SU-DHL-6 (cell line): ENCODE measurements around the gene METRN.

Source experiments
- H2AFZ ChIP-seq: fragments of 200-600 bp; sonication (generic); 2 replicates; pipeline ENCODE4 v1.6.1; 2014; ENCODE audit warnings: low read depth, mild to moderate bottlenecking, moderate library complexity, mixed read lengths, antibody characterized with exemption, low read length; ENCODE audit not compliant: severe bottlenecking
- H3F3A ChIP-seq: fragments of 200-600 bp; shearing (Covaris generic); 2 replicates; pipeline ENCODE4 v1.6.0; 2016; ENCODE audit warnings: antibody characterized with exemption, mild to moderate bottlenecking; ENCODE audit not compliant: insufficient read depth
- H3K27ac ChIP-seq: fragments of 200-600 bp; sonication (generic); 2 replicates; pipeline ENCODE4 v1.5.1; 2016; ENCODE audit warnings: low read depth, mild to moderate bottlenecking, low read length, moderate library complexity, mixed read lengths
- H3K27me3 ChIP-seq: fragments of 200-600 bp; sonication (generic), shearing (Covaris generic); 2 replicates; pipeline ENCODE4 v1.6.0; 2014; ENCODE audit warnings: mild to moderate bottlenecking, low read length
- H3K36me3 ChIP-seq: fragments of 200-600 bp; sonication (generic); 2 replicates; pipeline ENCODE4 v1.6.1; 2014; ENCODE audit warnings: mild to moderate bottlenecking, low read length, mixed read lengths
- H3K4me2 ChIP-seq: fragments of 300-600, 200-600 bp; shearing (Covaris generic), sonication (generic); 2 replicates; pipeline ENCODE4 v1.6.0; 2014; ENCODE audit warnings: low read length, low read depth, mild to moderate bottlenecking; ENCODE audit not compliant: poor library complexity, severe bottlenecking
- H3K4me3 ChIP-seq: fragments of 200-600 bp; sonication (generic); 2 replicates; pipeline ENCODE4 v1.5.1; 2014; ENCODE audit warnings: antibody characterized with exemption, low read length, mild to moderate bottlenecking, mixed read lengths; ENCODE audit not compliant: insufficient read depth, poor library complexity, severe bottlenecking
- H3K79me2 ChIP-seq: fragments of 200-600 bp; sonication (generic); 2 replicates; pipeline ENCODE4 v1.6.1; 2014; ENCODE audit warnings: mild to moderate bottlenecking, low read length, moderate library complexity; ENCODE audit not compliant: insufficient read depth
- H3K9ac ChIP-seq: fragments of 200-600 bp; sonication (generic); 2 replicates; pipeline ENCODE4 v1.7.0; 2014; ENCODE audit warnings: mild to moderate bottlenecking, low read length
- H3K9me2 ChIP-seq: fragments of 200-600 bp; sonication (generic); replicated peaks from 2 replicates; pipeline ENCODE4 v1.6.1; 2014; ENCODE audit warnings: low read length; ENCODE audit not compliant: insufficient read depth
- H3K9me3 ChIP-seq: fragments of 200-600 bp; sonication (generic); 2 replicates; pipeline ENCODE4 v1.6.1; 2014; ENCODE audit warnings: low read length, mixed read lengths; ENCODE audit not compliant: insufficient read depth
- H4K20me1 ChIP-seq: fragments of 200-600 bp; sonication (generic); 2 replicates; pipeline ENCODE4 v1.6.1; 2014; ENCODE audit warnings: low read depth, mild to moderate bottlenecking, antibody characterized with exemption, low read length, moderate library complexity, mixed read lengths
- EZH2phosphoT487 ChIP-seq: fragments of 200-600 bp; sonication (generic), shearing (Covaris generic); conservative IDR thresholded peaks from 2 replicates; pipeline ENCODE4 v1.6.1; 2018; ENCODE audit warnings: mild to moderate bottlenecking, antibody characterized with exemption, low read length, moderate library complexity, mixed read lengths
- TF ChIP-seq, protein P1 (sequence below): fragments of 200-600 bp; sonication (generic); IDR thresholded peaks from one replicate; pipeline ENCODE4 v1.5.1; 2017; ENCODE audit warnings: antibody characterized with exemption, mild to moderate bottlenecking, low read length, moderate library complexity; ENCODE audit not compliant: insufficient read depth, poor library complexity, severe bottlenecking

Gene METRN

DNA sequence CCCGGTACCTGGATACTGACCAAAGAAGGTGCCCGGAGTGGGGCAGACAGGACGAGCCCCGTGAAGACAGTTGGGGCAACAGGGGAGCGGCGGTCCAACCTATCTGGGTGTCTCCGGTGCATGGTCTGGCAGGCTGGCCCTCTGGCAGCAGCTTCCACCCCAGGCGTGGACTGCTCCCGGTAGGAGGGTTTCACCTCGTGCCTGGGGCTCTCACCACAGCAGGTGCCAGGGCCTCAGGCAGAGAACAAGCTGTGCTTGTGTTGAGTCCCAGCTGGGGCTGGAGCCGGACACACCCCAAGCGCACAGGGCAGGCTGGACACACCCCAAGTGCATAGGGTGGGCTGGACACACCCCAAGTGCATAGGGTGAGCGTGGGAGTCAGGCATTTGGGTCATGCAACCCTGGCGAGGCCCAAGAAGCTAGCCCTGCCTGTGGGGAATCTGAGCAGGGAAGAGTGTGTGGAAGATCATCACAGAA is 7.8 kb upstream of the METRN start:
- Histone ChIP-seq H3F3A (no peaks in the 10 kb centered on the region), H3K9ac (no peak overlapping the region), H3K36me3 (no peaks in the 10 kb centered on the region), H4K20me1 (no peaks in the 10 kb centered on the region), H3K79me2 (no peaks in the 10 kb centered on the region), H3K27me3 (no peaks in the 10 kb centered on the region), H3K9me3 (no peaks in the 10 kb centered on the region), H3K4me2 (no peak overlapping the region), H2AFZ (no peak overlapping the region), H3K9me2 (no peaks in the 10 kb centered on the region), H3K27ac (no peak overlapping the region), H3K4me3 (no peak overlapping the region)
- TF ChIP-seq, protein P1, sequence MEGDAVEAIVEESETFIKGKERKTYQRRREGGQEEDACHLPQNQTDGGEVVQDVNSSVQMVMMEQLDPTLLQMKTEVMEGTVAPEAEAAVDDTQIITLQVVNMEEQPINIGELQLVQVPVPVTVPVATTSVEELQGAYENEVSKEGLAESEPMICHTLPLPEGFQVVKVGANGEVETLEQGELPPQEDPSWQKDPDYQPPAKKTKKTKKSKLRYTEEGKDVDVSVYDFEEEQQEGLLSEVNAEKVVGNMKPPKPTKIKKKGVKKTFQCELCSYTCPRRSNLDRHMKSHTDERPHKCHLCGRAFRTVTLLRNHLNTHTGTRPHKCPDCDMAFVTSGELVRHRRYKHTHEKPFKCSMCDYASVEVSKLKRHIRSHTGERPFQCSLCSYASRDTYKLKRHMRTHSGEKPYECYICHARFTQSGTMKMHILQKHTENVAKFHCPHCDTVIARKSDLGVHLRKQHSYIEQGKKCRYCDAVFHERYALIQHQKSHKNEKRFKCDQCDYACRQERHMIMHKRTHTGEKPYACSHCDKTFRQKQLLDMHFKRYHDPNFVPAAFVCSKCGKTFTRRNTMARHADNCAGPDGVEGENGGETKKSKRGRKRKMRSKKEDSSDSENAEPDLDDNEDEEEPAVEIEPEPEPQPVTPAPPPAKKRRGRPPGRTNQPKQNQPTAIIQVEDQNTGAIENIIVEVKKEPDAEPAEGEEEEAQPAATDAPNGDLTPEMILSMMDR, result no peak
- TF ChIP-seq EZH2phosphoT487, result no peak

DNA sequence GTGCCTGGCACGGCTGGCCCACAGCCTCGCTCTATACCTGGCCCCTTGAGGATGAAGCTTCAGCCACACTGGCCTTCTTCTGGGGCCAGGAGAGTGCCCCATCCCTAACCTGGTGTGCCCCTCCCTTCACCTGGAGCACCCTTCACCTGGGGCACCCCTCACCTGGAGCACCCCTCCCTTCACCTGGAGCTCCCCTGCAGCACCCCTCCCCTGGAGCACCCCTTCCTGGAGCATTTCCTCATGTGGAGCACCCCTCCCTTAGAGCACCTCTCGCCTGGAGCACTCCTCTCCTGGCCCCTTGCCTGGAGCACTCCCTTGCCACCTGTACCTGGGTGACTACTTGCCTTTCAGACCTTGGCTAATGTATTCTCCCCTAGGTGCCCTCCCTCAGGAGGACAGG is 6.9 kb upstream of the METRN start:
- no peak overlapping the region for H3K27ac ChIP-seq
- TF ChIP-seq, protein P1, result no peak
- TF ChIP-seq EZH2phosphoT487, result no peak
- H3F3A ChIP-seq, result no peaks in the 10 kb centered on the region
- H3K9ac ChIP-seq, result no peak overlapping the region
- H3K79me2 ChIP-seq, result no peaks in the 10 kb centered on the region
- H3K4me3 ChIP-seq, result no peak overlapping the region
- no peaks in the 10 kb centered on the region for H3K9me2 ChIP-seq
- H2AFZ ChIP-seq, result no peak overlapping the region
- no peak overlapping the region for H3K4me2 ChIP-seq
- H3K9me3 ChIP-seq, result no peaks in the 10 kb centered on the region
- H4K20me1 ChIP-seq, result no peaks in the 10 kb centered on the region
- H3K27me3 ChIP-seq, result no peaks in the 10 kb centered on the region
- no peaks in the 10 kb centered on the region for H3K36me3 ChIP-seq

DNA sequence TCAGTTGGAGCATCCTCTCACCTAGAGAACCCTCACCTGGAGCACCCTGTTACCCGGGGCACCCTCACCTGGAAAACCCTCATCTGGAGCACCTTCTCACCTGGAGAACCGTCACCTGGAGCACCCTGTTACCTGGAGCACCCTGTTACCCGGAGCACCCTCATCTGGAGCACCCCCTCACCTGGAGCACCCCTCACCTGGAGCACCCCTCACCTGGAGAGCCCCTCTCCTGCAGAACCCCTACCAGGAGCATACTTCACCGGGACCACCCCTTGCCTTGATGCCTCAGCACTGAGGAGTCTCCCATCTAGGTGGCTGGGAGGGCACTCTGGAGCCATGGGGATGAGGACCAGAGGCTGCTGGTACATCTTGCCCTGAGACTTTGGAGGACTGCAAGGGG is 6.0 kb upstream of the METRN start:
- Histone ChIP-seq H4K20me1 (no peaks in the 10 kb centered on the region), H3K27ac (no peak overlapping the region), H3K4me3 (no peak overlapping the region), H3K9me3 (no peaks in the 10 kb centered on the region), H3K79me2 (no peaks in the 10 kb centered on the region), H3K36me3 (no peaks in the 10 kb centered on the region), H3K27me3 (no peaks in the 10 kb centered on the region), H3K4me2 (no peak overlapping the region), H3K9me2 (no peaks in the 10 kb centered on the region), H3F3A (no peaks in the 10 kb centered on the region), H2AFZ (no peak overlapping the region), H3K9ac (no peak overlapping the region)
- TF ChIP-seq, protein P1, result no peak
- no peak for TF ChIP-seq EZH2phosphoT487
